ENCODE data around the gene SPOCD1.

- no peak for TF ChIP-seq CEBPB (IDR thresholded peaks at IDR 0.05)
- TF ChIP-seq EGR1 (IDR thresholded peaks at IDR 0.05), result no peak
- no peak for TF ChIP-seq MAX (IDR thresholded peaks at IDR 0.05)
- TF ChIP-seq, protein P1, sequence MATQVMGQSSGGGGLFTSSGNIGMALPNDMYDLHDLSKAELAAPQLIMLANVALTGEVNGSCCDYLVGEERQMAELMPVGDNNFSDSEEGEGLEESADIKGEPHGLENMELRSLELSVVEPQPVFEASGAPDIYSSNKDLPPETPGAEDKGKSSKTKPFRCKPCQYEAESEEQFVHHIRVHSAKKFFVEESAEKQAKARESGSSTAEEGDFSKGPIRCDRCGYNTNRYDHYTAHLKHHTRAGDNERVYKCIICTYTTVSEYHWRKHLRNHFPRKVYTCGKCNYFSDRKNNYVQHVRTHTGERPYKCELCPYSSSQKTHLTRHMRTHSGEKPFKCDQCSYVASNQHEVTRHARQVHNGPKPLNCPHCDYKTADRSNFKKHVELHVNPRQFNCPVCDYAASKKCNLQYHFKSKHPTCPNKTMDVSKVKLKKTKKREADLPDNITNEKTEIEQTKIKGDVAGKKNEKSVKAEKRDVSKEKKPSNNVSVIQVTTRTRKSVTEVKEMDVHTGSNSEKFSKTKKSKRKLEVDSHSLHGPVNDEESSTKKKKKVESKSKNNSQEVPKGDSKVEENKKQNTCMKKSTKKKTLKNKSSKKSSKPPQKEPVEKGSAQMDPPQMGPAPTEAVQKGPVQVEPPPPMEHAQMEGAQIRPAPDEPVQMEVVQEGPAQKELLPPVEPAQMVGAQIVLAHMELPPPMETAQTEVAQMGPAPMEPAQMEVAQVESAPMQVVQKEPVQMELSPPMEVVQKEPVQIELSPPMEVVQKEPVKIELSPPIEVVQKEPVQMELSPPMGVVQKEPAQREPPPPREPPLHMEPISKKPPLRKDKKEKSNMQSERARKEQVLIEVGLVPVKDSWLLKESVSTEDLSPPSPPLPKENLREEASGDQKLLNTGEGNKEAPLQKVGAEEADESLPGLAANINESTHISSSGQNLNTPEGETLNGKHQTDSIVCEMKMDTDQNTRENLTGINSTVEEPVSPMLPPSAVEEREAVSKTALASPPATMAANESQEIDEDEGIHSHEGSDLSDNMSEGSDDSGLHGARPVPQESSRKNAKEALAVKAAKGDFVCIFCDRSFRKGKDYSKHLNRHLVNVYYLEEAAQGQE (IDR thresholded peaks at IDR 0.05; ENCODE audit: low read depth), result no peak
- no peak for TF ChIP-seq YY1 (IDR thresholded peaks at IDR 0.05; ENCODE audit: low read depth)
- TF ChIP-seq FOXM1 (IDR thresholded peaks at IDR 0.05; ENCODE audit: borderline replicate concordance, low read depth), result no peak
- TF ChIP-seq EP300 (IDR thresholded peaks at IDR 0.05; ENCODE audit: borderline replicate concordance), result no peak
- TF ChIP-seq CREB1 (IDR thresholded peaks at IDR 0.05; ENCODE audit: low read depth), result no peak
- no peak for TF ChIP-seq NFIC (IDR thresholded peaks at IDR 0.05)
- no peak for TF ChIP-seq ZBTB7A (IDR thresholded peaks at IDR 0.05; ENCODE audit: low read depth)
- no peak for TF ChIP-seq RAD21 (IDR thresholded peaks at IDR 0.05; ENCODE audit: low read depth)
- TF ChIP-seq TAF1 (IDR thresholded peaks at IDR 0.05; ENCODE audit: low read depth), result no peak
- no peak for TF ChIP-seq USF1 (IDR thresholded peaks at IDR 0.05)
Observed at GRCh38 chr1:31798433-31799195, 17.2 kb downstream of the SPOCD1 start.

Measured in Ishikawa (cell line).